Measurements from ENCODE around the gene ELAVL1. TPM values are rescaled to one million over a fixed set of nuclear protein-coding genes. Genes with fewer than 3 reads are reported as not detected.

The ELAVL1 gene
- total RNA-seq, 1 donor from 2014 or later = 77.9 TPM

- no peak for DNase-seq (ENCODE audit: low spot score)
Observed at GRCh38 chr19:8021374-8021773, 15.9 kb upstream of the ELAVL1 start.

- no peak for DNase-seq (ENCODE audit: low spot score)
Observed at GRCh38 chr19:8020681-8021080, 15.2 kb upstream of the ELAVL1 start.

GRCh38 chr19:8017808-8018207 is 12.4 kb upstream of the ELAVL1 start:
- no peak for DNase-seq (ENCODE audit: low spot score)

- DNase-seq (ENCODE audit: low spot score) = no peak
Observed at GRCh38 chr19:8004723-8005513, 523 bp downstream of the ELAVL1 start.

- no peak for DNase-seq (ENCODE audit: low spot score)
Observed at GRCh38 chr19:8004001-8004400, 1.4 kb downstream of the ELAVL1 start.

- peak; percentile 81 for DNase-seq (ENCODE audit: low spot score)
Observed at GRCh38 chr19:8001995-8002849, 3.2 kb downstream of the ELAVL1 start.

- no peak for DNase-seq (ENCODE audit: low spot score)
Observed at GRCh38 chr19:8001651-8001994, 3.8 kb downstream of the ELAVL1 start.

GRCh38 chr19:8000298-8001038 is 5.0 kb downstream of the ELAVL1 start:
- DNase-seq (ENCODE audit: low spot score) = no peak

- DNase-seq (ENCODE audit: low spot score) = no peak
Observed at GRCh38 chr19:7999376-7999775, 6.1 kb downstream of the ELAVL1 start.

- DNase-seq (ENCODE audit: low spot score) = no peak
Observed at GRCh38 chr19:7997809-7998480, 7.5 kb downstream of the ELAVL1 start.

- DNase-seq (ENCODE audit: low spot score) = no peak
Observed at GRCh38 chr19:7996883-7997282, 8.6 kb downstream of the ELAVL1 start.

GRCh38 chr19:7995810-7996158 is 9.7 kb downstream of the ELAVL1 start:
- no peak for DNase-seq (ENCODE audit: low spot score)

- no peak for DNase-seq (ENCODE audit: low spot score)
Observed at GRCh38 chr19:7994928-7995809, 10.3 kb downstream of the ELAVL1 start.

- DNase-seq (ENCODE audit: low spot score) = no peak
Observed at GRCh38 chr19:7994114-7994513, 11.3 kb downstream of the ELAVL1 start.

GRCh38 chr19:7993560-7993959 is 11.9 kb downstream of the ELAVL1 start:
- no peak for DNase-seq (ENCODE audit: low spot score)

- no peak for DNase-seq (ENCODE audit: low spot score)
Observed at GRCh38 chr19:7992575-7992974, 12.9 kb downstream of the ELAVL1 start.

- no peak for DNase-seq (ENCODE audit: low spot score)
Observed at GRCh38 chr19:7989071-7989575, 16.3 kb downstream of the ELAVL1 start.

- DNase-seq (ENCODE audit: low spot score) = no peak
Observed at GRCh38 chr19:7988307-7988706, 17.1 kb downstream of the ELAVL1 start.

- DNase-seq (ENCODE audit: low spot score) = no peak
Observed at GRCh38 chr19:7987114-7987768, 18.2 kb downstream of the ELAVL1 start.

All from ureter (tissue), 1 donor.